ENCODE results near the gene IL10RB.
"Not testable (repeated sequence)": the region's sequence is repeated elsewhere in the genome, so short reads cannot be mapped to it uniquely, and the experiment has no call there.

GRCh38 chr21:33239559-33240127 lies 26.5 kb upstream of the IL10RB start:
- not testable (repeated sequence) for TF ChIP-seq CTCF (IDR thresholded peaks at IDR 0.05; ENCODE audit: insufficient read depth, low read length); GABPA (IDR thresholded peaks at IDR 0.05; ENCODE audit: low read depth); REST (IDR thresholded peaks at IDR 0.05; ENCODE audit: insufficient replicate concordance, low read depth)

All from HL-60 (cell line).